ENCODE data around the gene KRT9.

Gene KRT9

GRCh38 chr17:41542357-41542756 lies 29.5 kb downstream of the KRT9 start:
- no peak overlapping the region for H3K4me3 ChIP-seq (ENCODE audit: low read depth, low read length)
- POLR2A ChIA-PET, result interaction anchor here (1.2 kb wide), 1 partner anchor 146 kb away, joined by 5 read pairs; the partner anchor contains the start of gene EIF1

GRCh38 chr17:41540921-41541625 lies 30.8 kb downstream of the KRT9 start:
- ChIA-PET CTCF (interaction anchor here (0.7 to 3.7 kb wide), 9 partner anchors 9 to 924 kb away, joined by 3 to 38 read pairs (median 4); no protein-coding TSS in a partner anchor), POLR2A (interaction anchor here (1.2 kb wide), 1 partner anchor 147 kb away, joined by 5 read pairs; the partner anchor contains the start of gene EIF1)
- H3K4me3 ChIP-seq (ENCODE audit: low read depth, low read length), result no peak overlapping the region
- DNase-seq (ENCODE audit: low read depth, low spot score), result no peak
- TF ChIP-seq CTCF (IDR thresholded peaks at IDR 0.05; ENCODE audit: insufficient read depth, low read length, missing control alignments), result no peak

More at GRCh38 chr17:41542357-41542756, 29.5 kb downstream of the KRT9 start:
- no peak for DNase-seq (ENCODE audit: low read depth, low spot score)
- TF ChIP-seq CTCF (IDR thresholded peaks at IDR 0.05; ENCODE audit: insufficient read depth, low read length, missing control alignments), result no peak
- CTCF ChIA-PET, result interaction anchor here (0.7 to 4.1 kb wide), 5 partner anchors 7 to 124 kb away, joined by 3 to 38 read pairs (median 17); no protein-coding TSS in a partner anchor

- POLR2A ChIA-PET, result no interaction called here
- no peak overlapping the region for H3K4me3 ChIP-seq (ENCODE audit: low read depth, low read length)
- CTCF ChIA-PET, result interaction anchor here (0.8 to 3.7 kb wide), 8 partner anchors 10 to 923 kb away, joined by 3 to 38 read pairs (median 8); no protein-coding TSS in a partner anchor
- no peak for DNase-seq (ENCODE audit: low read depth, low spot score)
- no peak for TF ChIP-seq CTCF (IDR thresholded peaks at IDR 0.05; ENCODE audit: insufficient read depth, low read length, missing control alignments)
Observed at GRCh38 chr17:41539979-41540701, 31.7 kb downstream of the KRT9 start.

GRCh38 chr17:41539071-41539492 lies 32.8 kb downstream of the KRT9 start:
- POLR2A ChIA-PET, result interaction anchor here (0.9 to 1.0 kb wide), 3 partner anchors 9 to 12 kb away, joined by 3 to 6 read pairs (median 3); partner anchors contain the start of gene KRT19

GRCh38 chr17:41538565-41538991 lies 33.3 kb downstream of the KRT9 start:
- no peak overlapping the region for H3K4me3 ChIP-seq (ENCODE audit: low read depth, low read length)
- TF ChIP-seq CTCF (IDR thresholded peaks at IDR 0.05; ENCODE audit: insufficient read depth, low read length, missing control alignments), result no peak
- DNase-seq (ENCODE audit: low read depth, low spot score), result no peak
- POLR2A ChIA-PET, result interaction anchor here (0.9 to 1.0 kb wide), 3 partner anchors 8 to 12 kb away, joined by 3 to 6 read pairs (median 3); partner anchors contain the start of gene KRT19
- CTCF ChIA-PET, result interaction anchor here (0.7 to 2.3 kb wide), 6 partner anchors 9 to 125 kb away, joined by 3 to 29 read pairs (median 5); no protein-coding TSS in a partner anchor

More at GRCh38 chr17:41539071-41539492, 32.8 kb downstream of the KRT9 start:
- no peak for TF ChIP-seq CTCF (IDR thresholded peaks at IDR 0.05; ENCODE audit: insufficient read depth, low read length, missing control alignments)
- H3K4me3 ChIP-seq (ENCODE audit: low read depth, low read length), result no peak overlapping the region
- DNase-seq (ENCODE audit: low read depth, low spot score), result no peak
- CTCF ChIA-PET, result interaction anchor here (0.7 to 2.3 kb wide), 6 partner anchors 9 to 124 kb away, joined by 3 to 29 read pairs (median 5); no protein-coding TSS in a partner anchor
